B cell (primary cell): ENCODE data around the gene CIAO2B. TPM values are rescaled to one million over a fixed set of nuclear protein-coding genes. Genes with fewer than 3 reads are reported as not detected.

Experiments
- ATAC-seq: fragments of 200-7000 bp; cut with Tn5 transposase; one replicate; pipeline ENCODE4 v1.10.0; 2021; ENCODE audit warnings: low read depth, mild to moderate bottlenecking, moderate number of reproducible peaks, moderate library complexity
- CTCF ChIA-PET: fragments of 350-600 bp; sonication (Branson Sonifier 250); formaldehyde crosslinking; loops from one replicate; lab custom pipeline; 2021; ENCODE audit warnings: antibody characterized with exemption, inconsistent platforms; lab: Charles Lee
- POLR2A ChIA-PET: fragments of 350-600 bp; sonication (Branson Sonifier 250); formaldehyde crosslinking; loops from one replicate; lab custom pipeline; 2021; ENCODE audit warnings: antibody characterized with exemption; lab: Charles Lee
- DNase-seq: peaks from one replicate; pipeline ENCODE4 v3.0.0; 2013
- H2AFZ ChIP-seq: 2 replicates; pipeline ENCODE4 v1.6.1; 2012; ENCODE audit warnings: mild to moderate bottlenecking, low read depth, low read length; ENCODE audit not compliant: insufficient read depth, poor library complexity, severe bottlenecking
- H3K27ac ChIP-seq, 2 donors: 1 replicate in 1 of 2; 2 replicates in 1 of 2; pipeline ENCODE4 v1.5.1; 2012 to 2013; ENCODE audit warnings: low read length in 2 of 2, mild to moderate bottlenecking in 2 of 2, moderate library complexity in 1 of 2
- H3K27me3 ChIP-seq, 4 experiments: fragments of 200-600 bp in 1 of 4; sonication (generic) in 1 of 4; replicated peaks in 1 of 4; 1 replicate in 2 of 4; 2 replicates in 2 of 4; pipeline versions ENCODE4 v1.6.1 to v1.7.0; 2013 to 2016; ENCODE audit warnings: low read length in 3 of 4, mild to moderate bottlenecking in 2 of 4, mixed read lengths in 1 of 4, moderate library complexity in 1 of 4; ENCODE audit not compliant: insufficient read depth in 4 of 4, control insufficient read depth in 3 of 4; ENCODE audit errors: control extremely low read depth in 1 of 4
- H3K36me3 ChIP-seq, 2 experiments: replicated peaks in 1 of 2; 1 replicate in 1 of 2; 2 replicates in 1 of 2; pipeline versions ENCODE4 v1.6.1 to v1.7.1; 2013; ENCODE audit warnings: low read length in 1 of 2; ENCODE audit not compliant: insufficient read depth in 2 of 2, control insufficient read depth in 1 of 2; ENCODE audit errors: control extremely low read depth in 1 of 2, extremely low read depth in 1 of 2
- H3K4me1 ChIP-seq, 2 donors: fragments of 200-600 bp in 1 of 2; sonication (generic) in 1 of 2; 1 replicate in 1 of 2; 2 replicates in 1 of 2; pipeline versions ENCODE4 v1.5.1 to v1.6.1; 2013 to 2017; ENCODE audit warnings: low read length in 2 of 2; ENCODE audit not compliant: control insufficient read depth in 2 of 2, insufficient read depth in 2 of 2
- H3K4me2 ChIP-seq: replicated peaks from 2 replicates; pipeline ENCODE3; 2012; ENCODE audit warnings: mild to moderate bottlenecking, low read depth, low read length; ENCODE audit not compliant: poor library complexity, severe bottlenecking
- H3K4me3 ChIP-seq, 5 experiments: fragments of 200-600 bp in 1 of 5; sonication (generic) in 1 of 5; 1 replicate in 3 of 5; 2 replicates in 2 of 5; pipeline versions ENCODE4 v1.5.1 to v1.7.0; 2011 to 2016; ENCODE audit warnings: low read length in 4 of 5, mild to moderate bottlenecking in 4 of 5, low read depth in 2 of 5, control low read depth in 1 of 5, moderate library complexity in 1 of 5; ENCODE audit not compliant: insufficient read depth in 1 of 5; ENCODE audit errors: control extremely low read depth in 1 of 5, extremely low read depth in 1 of 5
- H3K79me2 ChIP-seq: fragments of 200-600 bp; sonication (generic); one replicate; pipeline ENCODE4 v1.6.0; 2016; ENCODE audit warnings: low read length; ENCODE audit not compliant: control insufficient read depth, insufficient read depth
- H3K9ac ChIP-seq: fragments of 200-600 bp; sonication (generic); 2 replicates; pipeline ENCODE4 v1.6.1; 2017; ENCODE audit warnings: mild to moderate bottlenecking, low read length, moderate library complexity
- H3K9me3 ChIP-seq, 3 donors: one replicate each; pipeline versions ENCODE4 v1.6.1 to v1.7.1; 2013; ENCODE audit warnings: low read length in 2 of 3; ENCODE audit not compliant: control insufficient read depth in 2 of 3, insufficient read depth in 1 of 3; ENCODE audit errors: control extremely low read depth in 1 of 3
- H4K20me1 ChIP-seq: 2 replicates; pipeline ENCODE4 v1.6.0; 2012; ENCODE audit warnings: mild to moderate bottlenecking, low read length; ENCODE audit not compliant: insufficient read depth, control insufficient read depth, poor library complexity, severe bottlenecking
- H3K27ac Mint-ChIP-seq: one replicate; pipeline ENCODE4 v1.8.0; 2021; ENCODE audit warnings: mixed read lengths
- H3K27me3 Mint-ChIP-seq: one replicate; pipeline ENCODE4 v1.8.0; 2021; ENCODE audit warnings: mixed read lengths
- H3K4me1 Mint-ChIP-seq: one replicate; pipeline ENCODE4 v1.8.0; 2021; ENCODE audit warnings: mixed read lengths
- H3K4me3 Mint-ChIP-seq: one replicate; pipeline ENCODE4 v1.8.0; 2021; ENCODE audit warnings: mixed read lengths
- H3K9me3 Mint-ChIP-seq: one replicate; pipeline ENCODE4 v1.8.0; 2022; ENCODE audit warnings: mixed read lengths; ENCODE audit not compliant: insufficient read depth
- CTCF ChIP-seq: fragments of 200-600 bp; IDR thresholded peaks from one replicate; pipeline ENCODE4 v1.8.0; 2022; ENCODE audit warnings: antibody characterized with exemption, mild to moderate bottlenecking
- EZH2 ChIP-seq: IDR thresholded peaks from 2 replicates; pipeline ENCODE4 v1.6.1; 2012; ENCODE audit warnings: borderline replicate concordance, low read depth, mild to moderate bottlenecking, moderate library complexity, low read length; ENCODE audit not compliant: insufficient read depth, poor library complexity, severe bottlenecking
- WGBS: methylation state at CpG from one replicate; pipeline ENCODE4 v1.1.5; 2013; ENCODE audit warnings: missing lambda C conversion rate; ENCODE audit not compliant: insufficient coverage; 5-methylcytosine and 5-hydroxymethylcytosine counted together
- intact Hi-C: fragments of 100-400 bp; cut with micrococcal nuclease; formaldehyde crosslinking; loops from one replicate; pipeline ENCODE4 v1.10.0; 2022
- polyA plus RNA-seq: library from polyadenylated mRNA; depleted of rRNA; stranded (reverse); fragments of >200 nt; gene quantifications from 2 replicates; pipeline ENCODE4 v1.2.3, GENCODE V29; 2012
- total RNA-seq, 2 donors: library from RNA; stranded (reverse); fragments of 120-200 nt in 1 of 2; gene quantifications; 1 replicate in 1 of 2; 2 replicates in 1 of 2; pipeline versions ENCODE4 v1.2.3 to v1.2.4, GENCODE V29; 2013 to 2022

CIAO2B gene
- total and polyA plus RNA-seq, 2 donors (not counting 1 experiment from before 2014, with no cell fraction given), result 60.6 to 159 TPM

DNA sequence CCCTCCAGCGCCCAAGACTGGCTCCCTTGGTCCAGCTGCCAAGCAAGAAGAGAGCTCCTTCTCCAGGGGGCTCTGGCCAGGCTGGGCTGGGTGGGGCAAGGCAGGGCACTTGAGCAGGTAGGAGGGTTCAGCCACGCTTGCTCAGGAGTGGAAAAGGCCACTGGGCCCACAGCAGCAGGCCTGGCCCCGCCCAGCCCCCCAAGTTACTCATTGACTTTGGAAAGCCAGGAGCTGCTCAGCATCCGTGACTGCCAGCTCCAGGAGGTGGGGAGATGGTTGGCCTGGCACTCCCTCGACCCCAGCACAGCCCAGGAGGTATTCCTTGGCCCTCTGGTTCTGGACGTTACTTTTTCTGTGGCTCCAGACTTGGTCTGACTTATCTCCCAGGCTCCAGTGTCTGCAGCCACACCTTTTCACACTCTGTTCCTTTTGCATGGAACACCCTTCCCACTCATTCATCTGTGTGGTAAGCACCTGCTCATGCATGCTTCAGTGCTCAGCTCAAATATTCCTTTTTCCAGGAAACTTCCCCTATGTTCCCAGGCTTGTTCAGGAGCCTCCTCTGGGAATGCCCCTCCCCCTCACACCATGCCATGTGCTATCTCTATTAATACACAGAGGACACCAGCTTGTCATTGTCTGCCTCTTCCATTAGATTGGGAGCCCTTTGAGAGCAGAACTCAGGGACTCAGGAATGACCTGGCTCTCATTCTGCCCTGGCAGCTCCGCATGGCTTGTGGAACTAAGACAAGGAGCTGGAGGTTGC is 15.2 kb downstream of the CIAO2B start, which contains the start of gene CDH16:
CDH16 (minus strand) TSS at position 83 of the 766 bp plus-strand sequence. CDS start 820 bp downstream, outside the sequence.
- TF ChIP-seq EZH2 (no peak), CTCF (no peak)
- Mint-ChIP-seq H3K4me1 (peaks cover 1% of the 10 kb centered on the region), H3K27ac (no peak within 1 kb of the TSS), H3K27me3 (peaks cover 25% of the 10 kb centered on the region), H3K4me3 (no peak within 1 kb of the TSS), H3K9me3 (no peaks in the 10 kb centered on the region)
- POLR2A ChIA-PET, result interaction anchor here (1.2 kb wide), 1 partner anchor 12 kb away, joined by 3 read pairs; no protein-coding TSS in a partner anchor
- H3K9me3 ChIP-seq, result no peaks in the 10 kb centered on the region
- H2AFZ ChIP-seq, result no peak within 1 kb of the TSS
- peaks cover 0 to 15% (median 4%) of the 10 kb centered on the region in 4 experiments for H3K27me3 ChIP-seq
- H3K27ac ChIP-seq, result no peak within 1 kb of the TSS
- intact Hi-C loops, result no loop called here
- no peaks in the 10 kb centered on the region for H3K79me2 ChIP-seq
- H4K20me1 ChIP-seq, result no peaks in the 10 kb centered on the region
- CTCF ChIA-PET, result interaction anchor here (1.1 to 1.2 kb wide), 2 partner anchors 24 to 50 kb away, joined by 3 to 6 read pairs; no protein-coding TSS in a partner anchor
- H3K9ac ChIP-seq, result no peak within 1 kb of the TSS
- no peaks in the 10 kb centered on the region for H3K4me1 ChIP-seq
- DNase-seq (no peak), ATAC-seq (no peak)
- 72% methylated on average over 6 of the region's 7 CpGs for WGBS
- H3K36me3 ChIP-seq, result no peaks in the 10 kb centered on the region
- no peak within 1 kb of the TSS for H3K4me3 ChIP-seq
- no peak within 1 kb of the TSS for H3K4me2 ChIP-seq

- H3K27ac Mint-ChIP-seq, result no peak overlapping the region
- no peaks in the 10 kb centered on the region for H3K36me3 ChIP-seq
- ChIA-PET CTCF (interaction anchor here (1.2 kb wide), 1 partner anchor 24 kb away, joined by 3 read pairs; no protein-coding TSS in a partner anchor), POLR2A (interaction anchor here (1.2 kb wide), 1 partner anchor 13 kb away, joined by 3 read pairs; no protein-coding TSS in a partner anchor)
- H3K9me3 ChIP-seq, result no peaks in the 10 kb centered on the region
- no peak overlapping the region for H3K9ac ChIP-seq
- H3K27me3 ChIP-seq, result peaks cover 0 to 12% (median 2%) of the 10 kb centered on the region in 4 experiments
- H3K4me3 ChIP-seq, result no peak overlapping the region
- no peaks in the 10 kb centered on the region for H3K9me3 Mint-ChIP-seq
- H2AFZ ChIP-seq, result no peak overlapping the region
- H3K4me1 Mint-ChIP-seq, result peaks cover 1% of the 10 kb centered on the region
- intact Hi-C loops, result no loop called here
- no peaks in the 10 kb centered on the region for H4K20me1 ChIP-seq
- ATAC-seq, result no peak
- no peak for TF ChIP-seq CTCF
- TF ChIP-seq EZH2, result no peak
- no peak for DNase-seq
- 92% methylated on average over 5 of the region's 6 CpGs for WGBS
- no peaks in the 10 kb centered on the region for H3K79me2 ChIP-seq
- H3K27ac ChIP-seq, result no peak overlapping the region
- H3K4me1 ChIP-seq, result no peaks in the 10 kb centered on the region
- peaks cover 19% of the 10 kb centered on the region for H3K27me3 Mint-ChIP-seq
- no peak overlapping the region for H3K4me2 ChIP-seq
- H3K4me3 Mint-ChIP-seq, result no peak overlapping the region
These were observed 15.8 kb downstream of the CIAO2B start for GRCh38 chr16:66918355-66918754.
